HepG2 (cell line): Measurements from ENCODE around the gene ANKRD65. TPM values are rescaled to one million over a fixed set of nuclear protein-coding genes. Genes with fewer than 3 reads are reported as not detected.
A peak's percentile ranks its signal among the peaks of the same experiment; 100 is the strongest.
"Not testable (repeated sequence)": the region's sequence is repeated elsewhere in the genome, so short reads cannot be mapped to it uniquely, and the experiment has no call there.

ENCODE experiments used
- ATAC-seq: fragments of 200-7000 bp; cut with Tn5 transposase; 3 replicates; pipeline ENCODE4 v1.9.1; 2020; ENCODE audit warnings: mild to moderate bottlenecking, moderate library complexity
- BruUV-seq: library from RNA; stranded (reverse); fragments of 400-500 nt; replicated peaks from 2 replicates; lab custom pipeline; 2021; lab: Mats Ljungman, UMichigan
- CTCF ChIA-PET: fragments of 300-600 bp; formaldehyde crosslinking; extraction: SDS; loops from one replicate; lab custom pipeline; 2021; ENCODE audit warnings: low total read pairs, inconsistent platforms, low intra/inter-chr PET ratio; lab: Yijun Ruan, JAX
- POLR2A ChIA-PET: fragments of 350-600 bp; sonication (Branson Sonifier 250); formaldehyde crosslinking; loops from one replicate; lab custom pipeline; 2020; ENCODE audit warnings: antibody characterized with exemption, inconsistent platforms; lab: Yijun Ruan, JAX
- DNase-seq: peaks from one replicate; pipeline ENCODE4 v3.0.0-alpha.2; 2015; ENCODE audit warnings: low spot score
- FAIRE-seq: peaks from 3 replicates; lab custom pipeline; 2011; peaks lifted over from hg19 to GRCh38; lab: Jason Lieb, UNC
- H2AFZ ChIP-seq: one replicate; pipeline ENCODE4 v1.6.1; 2011; ENCODE audit warnings: low read length, inconsistent platforms
- H3K27ac ChIP-seq: fragments of 300-600 bp; 3 replicates; pipeline ENCODE4 v1.8.0; 2011; ENCODE audit warnings: mixed run types, mild to moderate bottlenecking, mixed read lengths, low read length, inconsistent platforms; ENCODE audit not compliant: insufficient read depth; ENCODE audit errors: extremely low read length
- H3K27me3 ChIP-seq, 2 experiments: fragments of 200-600 bp in 1 of 2; 2 replicates in 1 of 2; 3 replicates in 1 of 2; pipeline versions ENCODE4 v1.6.0 to v1.8.0; 2011; ENCODE audit warnings: low read length in 2 of 2, mild to moderate bottlenecking in 2 of 2, moderate library complexity in 2 of 2, inconsistent platforms in 1 of 2; ENCODE audit not compliant: insufficient read depth in 2 of 2, control insufficient read depth in 1 of 2
- H3K36me3 ChIP-seq, 2 experiments: fragments of 200-600 bp in 1 of 2; replicated peaks in 1 of 2; 2 replicates in 1 of 2; 3 replicates in 1 of 2; pipeline versions ENCODE4 v1.5.1 to v1.8.0; 2011; ENCODE audit warnings: low read length in 2 of 2, inconsistent platforms in 1 of 2; ENCODE audit not compliant: insufficient read depth in 2 of 2, control insufficient read depth in 1 of 2
- H3K4me1 ChIP-seq: 2 replicates; pipeline ENCODE4 v1.5.1; 2012; ENCODE audit warnings: low read length, inconsistent platforms; ENCODE audit not compliant: insufficient read depth
- H3K4me2 ChIP-seq: 2 replicates; pipeline ENCODE4 v1.6.0; 2011; ENCODE audit warnings: low read depth, low read length, inconsistent platforms
- H3K4me3 ChIP-seq, 3 experiments: fragments of 200-600 bp in 1 of 3; sonication (generic), shearing (Covaris generic) in 1 of 3; replicated peaks in 1 of 3; 2 replicates each; pipeline ENCODE4 v1.5.1; 2011 to 2016; ENCODE audit warnings: low read length in 3 of 3, inconsistent platforms in 2 of 3, low read depth in 2 of 3, mild to moderate bottlenecking in 2 of 3, control low read depth in 1 of 3, mixed read lengths in 1 of 3; ENCODE audit not compliant: insufficient read depth in 1 of 3
- H3K79me2 ChIP-seq: one replicate; pipeline ENCODE4 v1.6.1; 2011; ENCODE audit warnings: low read length, inconsistent platforms; ENCODE audit not compliant: insufficient read depth
- H3K9ac ChIP-seq: 2 replicates; pipeline ENCODE4 v1.6.0; 2011; ENCODE audit warnings: mild to moderate bottlenecking, low read depth, low read length, inconsistent platforms; ENCODE audit not compliant: insufficient read depth
- H3K9me3 ChIP-seq: 2 replicates; pipeline ENCODE4 v1.5.1; 2012; ENCODE audit warnings: mild to moderate bottlenecking, low read length
- H4K20me1 ChIP-seq: 2 replicates; pipeline ENCODE4 v1.6.0; 2011; ENCODE audit warnings: inconsistent platforms, mild to moderate bottlenecking, low read length, moderate library complexity; ENCODE audit not compliant: insufficient read depth
- AGO2 ChIP-seq: fragments of 200-400 bp; formaldehyde crosslinking; optimal IDR thresholded peaks from 2 replicates; pipeline ENCODE3; 2017; ENCODE audit warnings: mild to moderate bottlenecking, low read depth, low read length, moderate library complexity
- HDAC6 ChIP-seq: fragments of 200-600 bp; sonication (generic); IDR thresholded peaks from 2 replicates; pipeline ENCODE4 v1.7.0; 2017; ENCODE audit warnings: mild to moderate bottlenecking, antibody characterized with exemption, low read length, low read depth
- NFE2L1 ChIP-seq: sonication (generic); formaldehyde crosslinking; IDR thresholded peaks from 2 replicates; pipeline ENCODE4 v1.4.0; 2020; ENCODE audit warnings: missing genetic modification reagents, mild to moderate bottlenecking, borderline replicate concordance
- RBFOX2 ChIP-seq: fragments of 200-400 bp; formaldehyde crosslinking; IDR thresholded peaks from 2 replicates; pipeline ENCODE4 v1.6.1; 2017; ENCODE audit warnings: low read depth, mild to moderate bottlenecking, low read length
- ZNF224 ChIP-seq: sonication (generic); formaldehyde crosslinking; IDR thresholded peaks from 2 replicates; pipeline ENCODE4 v1.5.0; 2020; ENCODE audit warnings: mild to moderate bottlenecking, missing genetic modification reagents
- WGBS: methylation state at CpG from one replicate; pipeline ENCODE4 v1.1.6; 2017; ENCODE audit warnings: low lambda C conversion rate; 5-methylcytosine and 5-hydroxymethylcytosine counted together
- in situ Hi-C: cut with HindIII; loops from 2 replicates; pipeline ENCODE4 v1.10.0; 2017; ENCODE audit warnings: low pct_unique_long_range_greater_than_20kb; ENCODE audit not compliant: extremely low pct_ligation_motif_present
- intact Hi-C: fragments of 100-400 bp; cut with micrococcal nuclease; formaldehyde crosslinking; loops from one replicate; pipeline ENCODE4 v1.10.0; 2022; ENCODE audit not compliant: unreplicated experiment
- polyA plus RNA-seq, 8 experiments: library from polyadenylated mRNA; depleted of rRNA in 3 of 8; stranded (reverse) in 7 of 8; unstranded in 1 of 8; fragments of >200 nt; fragmentation: Illumina TruSeq in 4 of 8; extraction: Trizol in 4 of 8; gene quantifications; 2 replicates each; pipeline versions ENCODE4 v1.2.1 to v1.2.3, GENCODE V29; 2011 to 2016; ENCODE audit warnings: low read depth in 4 of 8, missing spikeins in 1 of 8, mixed read lengths in 1 of 8; ENCODE audit not compliant: insufficient read depth in 1 of 8
- total RNA-seq, 5 experiments: library from RNA; depleted of rRNA; stranded (reverse); fragments of >200 nt; fragmentation: Illumina TruSeq; extraction: Trizol; gene quantifications; 2 replicates each; pipeline ENCODE4 v1.2.3, GENCODE V29; 2016; ENCODE audit warnings: low read depth in 1 of 5

ANKRD65 gene
- total and polyA plus RNA-seq, 2 of the 13 experiments (the other 11 are each of a cell fraction or from before 2014, with no cell fraction given): 12.1 to 30.1 TPM

DNA sequence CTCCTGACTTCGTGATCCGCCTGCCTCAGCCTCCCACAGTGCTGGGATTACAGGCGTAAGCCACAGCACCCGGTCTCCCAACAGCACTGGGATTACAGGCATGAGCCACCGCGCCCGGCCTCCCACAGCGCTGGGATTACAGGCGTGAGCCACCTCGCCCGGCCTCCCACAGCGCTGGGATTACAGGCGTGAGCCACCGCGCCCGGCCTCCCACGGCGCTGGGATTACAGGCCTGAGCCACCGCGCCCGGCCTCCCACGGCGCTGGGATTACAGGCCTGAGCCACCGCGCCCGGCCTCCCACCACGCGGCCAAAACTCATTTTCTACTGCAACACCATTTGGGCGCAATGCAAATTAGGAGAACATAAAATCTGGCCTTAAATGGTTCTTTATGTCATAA, 35.7 kb downstream of the ANKRD65 start:
- peaks cover 26% of the 10 kb centered on the region for H3K4me1 ChIP-seq
- H3K9me3 ChIP-seq, FAIRE-seq, BruUV-seq, ATAC-seq, intact Hi-C loops, H3K79me2 ChIP-seq, DNase-seq, H3K4me3 ChIP-seq, H3K4me2 ChIP-seq, H2AFZ ChIP-seq, in situ Hi-C loops, H3K9ac ChIP-seq, H3K27ac ChIP-seq, CTCF ChIA-PET, H4K20me1 ChIP-seq, H3K27me3 ChIP-seq: not testable (repeated sequence)
- peak; percentile 67 for TF ChIP-seq AGO2
- TF ChIP-seq RBFOX2: peak; percentile 63
- peaks cover 19 to 46% of the 10 kb centered on the region in 2 experiments for H3K36me3 ChIP-seq
- 93% methylated on average over 20 of the region's 29 CpGs for WGBS
- POLR2A ChIA-PET: interaction anchor here (0.6 to 6.1 kb wide), 3 partner anchors 10 to 45 kb away, joined by 3 to 43 read pairs (median 5); partner anchors contain the start of genes AURKAIP1 and CCNL2

DNA sequence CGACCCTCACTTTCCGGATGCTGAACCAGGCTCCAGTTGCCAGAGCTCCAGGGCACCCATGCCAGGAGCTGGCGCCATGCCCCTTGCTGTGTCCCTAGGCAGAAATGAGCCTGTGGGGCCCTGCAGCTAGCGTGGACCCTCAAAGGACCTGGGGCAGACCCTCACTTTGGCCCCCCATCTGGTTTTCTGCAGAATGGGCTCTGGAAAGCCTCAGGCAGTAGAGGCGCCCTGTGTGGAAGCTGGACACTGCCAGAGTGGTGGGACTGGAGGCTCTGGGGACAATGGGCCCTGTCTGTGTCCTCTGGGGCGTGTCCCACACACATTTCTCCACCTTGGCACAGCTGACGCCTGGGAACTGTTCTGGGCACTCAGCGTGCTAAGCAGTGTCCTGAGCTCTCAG, 39.8 kb downstream of the ANKRD65 start:
- Histone ChIP-seq H3K4me3 (no peak overlapping the region), H3K27ac (no peak overlapping the region), H3K4me2 (no peak overlapping the region), H3K79me2 (no peaks in the 10 kb centered on the region), H3K9ac (no peak overlapping the region), H3K9me3 (no peaks in the 10 kb centered on the region), H4K20me1 (no peaks in the 10 kb centered on the region), H3K36me3 (peaks cover 4 to 7% of the 10 kb centered on the region in 2 experiments)
- POLR2A ChIA-PET: no interaction called here
- DNase-seq (no peak), FAIRE-seq (no peak)
- CTCF ChIA-PET: no interaction called here
- 100% methylated on average over 1 of the region's 8 CpGs for WGBS
- BruUV-seq: no TSS peak
- TF ChIP-seq ZNF224 (CRISPR knock-in tag) (no peak), HDAC6 (no peak), NFE2L1 (CRISPR knock-in tag) (no peak)
- TF ChIP-seq, all 625 proteins: peak for 0
- intact Hi-C loops (no loop called here), in situ Hi-C loops (no loop called here)
- Histone ChIP-seq H3K4me1 (peaks cover 34% of the 10 kb centered on the region), H2AFZ (no peak overlapping the region), H3K27me3 (no peaks in the 10 kb centered on the region)
- no peak for ATAC-seq
